ENCODE data around the gene GPRC5A. TPM values are rescaled to one million over a fixed set of nuclear protein-coding genes. Genes with fewer than 3 reads are reported as not detected.

Gene GPRC5A
- total RNA-seq, 4 donors from 2014 or later = 1.4 to 21.9 (median 3.0) TPM

GRCh38 chr12:12881151-12881909 is 10.0 kb upstream of the GPRC5A start:
- TF ChIP-seq POLR2AphosphoS5 (IDR thresholded peaks at IDR 0.05) (no peak), EP300 (IDR thresholded peaks at IDR 0.05) (no peak), POLR2A (IDR thresholded peaks at IDR 0.05) (no peak), CTCF (IDR thresholded peaks at IDR 0.05) (no peak)
- WGBS, 2 donors (ENCODE audit: low coverage in 1 of 2) = 68 to 77% methylated on average over 10 of the region's 11 CpGs
- H3K27me3 ChIP-seq = no peaks in the 10 kb centered on the region
- H3K36me3 ChIP-seq = no peaks in the 10 kb centered on the region
- H3K9me3 ChIP-seq = no peaks in the 10 kb centered on the region
- no peak overlapping the region for H3K4me3 ChIP-seq
- no peak for ATAC-seq
- no peak overlapping the region for H3K27ac ChIP-seq
- H3K4me1 ChIP-seq = no peaks in the 10 kb centered on the region

GRCh38 chr12:12882288-12882687 is 9.1 kb upstream of the GPRC5A start:
- H3K27me3 ChIP-seq = no peaks in the 10 kb centered on the region
- no peak overlapping the region for H3K27ac ChIP-seq
- no peak for TF ChIP-seq EP300 (IDR thresholded peaks at IDR 0.05)
- TF ChIP-seq CTCF (IDR thresholded peaks at IDR 0.05) = no peak
- no peak for TF ChIP-seq POLR2A (IDR thresholded peaks at IDR 0.05)
- TF ChIP-seq POLR2AphosphoS5 (IDR thresholded peaks at IDR 0.05) = no peak
- 93 to 100% methylated on average over 2 to 4 of the region's 5 CpGs for WGBS, 2 donors (ENCODE audit: low coverage in 1 of 2)
- no peaks in the 10 kb centered on the region for H3K9me3 ChIP-seq
- no peaks in the 10 kb centered on the region for H3K4me1 ChIP-seq
- no peaks in the 10 kb centered on the region for H3K36me3 ChIP-seq
- no peak for ATAC-seq
- H3K4me3 ChIP-seq = no peak overlapping the region

GRCh38 chr12:12883369-12884001 is 7.9 kb upstream of the GPRC5A start:
- no peaks in the 10 kb centered on the region for H3K9me3 ChIP-seq
- H3K36me3 ChIP-seq = no peaks in the 10 kb centered on the region
- H3K27me3 ChIP-seq = no peaks in the 10 kb centered on the region
- 33 to 76% methylated on average over 1 to 6 of the region's 6 CpGs for WGBS, 2 donors (ENCODE audit: low coverage in 1 of 2)
- H3K4me1 ChIP-seq = no peaks in the 10 kb centered on the region
- H3K27ac ChIP-seq = no peak overlapping the region
- no peak for ATAC-seq
- TF ChIP-seq EP300 (IDR thresholded peaks at IDR 0.05) (no peak), CTCF (IDR thresholded peaks at IDR 0.05) (no peak), POLR2AphosphoS5 (IDR thresholded peaks at IDR 0.05) (no peak), POLR2A (IDR thresholded peaks at IDR 0.05) (no peak)
- no peak overlapping the region for H3K4me3 ChIP-seq

- H3K4me1 ChIP-seq = peaks cover 0 to 2% (median 0%) of the 10 kb centered on the region in 3 donors
- H3K27me3 ChIP-seq = no peaks in the 10 kb centered on the region
- TF ChIP-seq POLR2AphosphoS5 (IDR thresholded peaks at IDR 0.05) (no peak), EP300 (IDR thresholded peaks at IDR 0.05) (no peak), CTCF (IDR thresholded peaks at IDR 0.05) (no peak), POLR2A (IDR thresholded peaks at IDR 0.05) (no peak)
- ATAC-seq = no peak
- no peak overlapping the region for H3K27ac ChIP-seq
- H3K36me3 ChIP-seq = no peaks in the 10 kb centered on the region
- no peaks in the 10 kb centered on the region for H3K9me3 ChIP-seq
- H3K4me3 ChIP-seq = no peak overlapping the region
- 79% methylated on average over 3 of the region's 14 CpGs; no CpG with 5 or more reads in 1 of the 2 donors for WGBS, 2 donors (ENCODE audit: low coverage in 1 of 2)
Measured at GRCh38 chr12:12885096-12885792, 6.1 kb upstream of the GPRC5A start.
